Natural killer cell (primary cell): ENCODE measurements around the gene ODAD3. TPM values are rescaled to one million over a fixed set of nuclear protein-coding genes. Genes with fewer than 3 reads are reported as not detected.
A peak's percentile ranks its signal among the peaks of the same experiment; 100 is the strongest.
"Not testable (repeated sequence)": the region's sequence is repeated elsewhere in the genome, so short reads cannot be mapped to it uniquely, and the experiment has no call there.

Experiments
- ATAC-seq, 3 donors: fragments of 150-1000 bp in 2 of 3; fragments of 200-7000 bp in 1 of 3; cut with Tn5 transposase; 1 replicate in 1 of 3; 2 replicates in 2 of 3; pipeline ENCODE4 v1.10.0; 2021; ENCODE audit warnings: mild to moderate bottlenecking in 2 of 3, moderate library complexity in 2 of 3
- DNase-seq, 2 donors: peaks; one replicate each; pipeline versions ENCODE4 v3.0.0 to v3.0.0-alpha.2; 2013 to 2021; ENCODE audit warnings: mixed read lengths in 1 of 2
- H3K27ac ChIP-seq: one replicate; pipeline ENCODE4 v1.5.1; 2013; ENCODE audit warnings: mild to moderate bottlenecking, low read length
- H3K27me3 ChIP-seq: one replicate; pipeline ENCODE4 v1.6.1; 2013; ENCODE audit warnings: low read length; ENCODE audit not compliant: control insufficient read depth, insufficient read depth
- H3K36me3 ChIP-seq: one replicate; pipeline ENCODE4 v1.6.1; 2013; ENCODE audit warnings: low read length; ENCODE audit not compliant: control insufficient read depth, insufficient read depth
- H3K4me1 ChIP-seq: one replicate; pipeline ENCODE4 v1.6.1; 2013; ENCODE audit warnings: low read length; ENCODE audit not compliant: control insufficient read depth, insufficient read depth
- H3K4me3 ChIP-seq: one replicate; pipeline ENCODE4 v1.5.1; 2013; ENCODE audit warnings: low read length
- H3K9me3 ChIP-seq: one replicate; pipeline ENCODE4 v1.6.1; 2013; ENCODE audit warnings: low read length; ENCODE audit not compliant: control insufficient read depth, insufficient read depth
- H3K27ac Mint-ChIP-seq, 2 donors: one replicate each; pipeline ENCODE4 v1.8.0; 2022; ENCODE audit warnings: mild to moderate bottlenecking in 2 of 2, mixed read lengths in 2 of 2, moderate library complexity in 1 of 2
- H3K27me3 Mint-ChIP-seq, 2 donors: one replicate each; pipeline ENCODE4 v1.8.0; 2022; ENCODE audit warnings: low read depth in 2 of 2, mixed read lengths in 2 of 2
- H3K36me3 Mint-ChIP-seq: one replicate; pipeline ENCODE4 v1.8.0; 2022; ENCODE audit warnings: mixed read lengths
- H3K4me1 Mint-ChIP-seq, 2 donors: one replicate each; pipeline ENCODE4 v1.8.0; 2022; ENCODE audit warnings: mixed read lengths in 2 of 2
- H3K4me3 Mint-ChIP-seq: one replicate; pipeline ENCODE4 v1.8.0; 2022; ENCODE audit warnings: mild to moderate bottlenecking, moderate library complexity, mixed read lengths
- H3K9me3 Mint-ChIP-seq, 2 donors: one replicate each; pipeline ENCODE4 v1.8.0; 2022; ENCODE audit warnings: mixed read lengths in 2 of 2
- WGBS: methylation state at CpG from one replicate; pipeline ENCODE4 v1.1.7; 2013; ENCODE audit warnings: missing lambda C conversion rate; ENCODE audit not compliant: insufficient coverage; 5-methylcytosine and 5-hydroxymethylcytosine counted together
- intact Hi-C: fragments of 100-400 bp; cut with micrococcal nuclease; formaldehyde crosslinking; loops from one replicate; pipeline ENCODE4 v1.14.2; 2022
- total RNA-seq, 4 donors: library from RNA; stranded (reverse); fragments of 120-200 nt in 1 of 4; gene quantifications; one replicate each; pipeline versions ENCODE4 v1.2.3 to v1.2.4, GENCODE V29; 2013 to 2022
- TF ChIP-seq, protein P1 (sequence below): fragments of 200-600 bp; IDR thresholded peaks from one replicate; pipeline ENCODE4 v1.8.0; 2022; ENCODE audit warnings: antibody characterized with exemption

ODAD3 gene
- total RNA-seq, 3 donors from 2014 or later (not counting 1 experiment from before 2014, with no cell fraction given) = not detected

DNA sequence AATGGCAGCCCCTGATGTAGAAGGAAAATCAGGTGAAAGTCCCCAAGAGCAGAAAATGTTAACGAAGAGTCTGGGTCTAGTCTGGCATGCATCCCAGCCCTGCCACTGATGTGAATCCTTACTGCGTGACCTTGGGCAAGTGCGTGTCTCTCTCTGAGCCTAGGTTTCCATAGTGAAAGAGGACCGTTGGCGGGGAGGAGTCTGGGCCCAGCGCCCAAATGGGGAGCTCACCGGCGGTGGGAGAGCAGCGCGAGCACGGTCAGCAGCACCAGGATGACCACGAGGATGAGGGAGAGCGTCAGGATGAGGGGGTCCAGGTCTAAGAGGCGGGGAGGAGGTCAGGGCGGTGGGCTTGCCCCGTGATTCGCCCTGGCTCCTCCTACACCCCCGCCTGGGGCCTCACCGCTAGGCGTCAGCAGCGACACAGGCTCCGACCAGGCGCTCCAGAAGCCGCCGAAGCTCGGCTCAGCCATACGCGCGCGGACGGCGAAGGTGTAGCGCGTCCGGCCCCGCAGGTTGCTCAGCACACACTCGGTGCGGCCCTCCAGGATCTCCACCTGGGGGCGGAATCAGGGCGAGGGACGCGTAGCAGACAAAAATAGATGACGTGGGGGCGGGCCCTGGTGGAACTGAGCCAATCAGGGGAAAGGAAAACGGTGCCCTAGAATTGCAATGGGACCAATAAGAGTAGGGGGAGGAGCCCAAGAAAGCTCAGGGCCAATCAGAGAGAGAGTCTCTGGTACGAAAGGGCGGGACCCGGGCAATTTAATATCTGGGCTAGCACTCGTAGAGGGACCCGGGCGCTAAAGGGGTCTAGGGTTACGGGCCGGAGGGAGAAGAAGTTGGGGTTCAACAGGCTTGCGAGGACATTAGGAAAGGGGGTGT lies 54.0 kb downstream of the ODAD3 start:
- H3K36me3 ChIP-seq = no peaks in the 10 kb centered on the region
- H3K9me3 Mint-ChIP-seq = no peaks in the 10 kb centered on the region
- WGBS = 1% methylated on average over 54 of the region's 54 CpGs
- ATAC-seq (peak; percentile 81 to 92 (median 83)), DNase-seq (peak; percentile 94 to 98)
- peak overlapping the region; percentile 63 for H3K4me3 ChIP-seq
- H3K4me1 ChIP-seq = peaks cover 56% of the 10 kb centered on the region
- H3K27ac ChIP-seq = peak overlapping the region; percentile 90
- H3K36me3 Mint-ChIP-seq = no peaks in the 10 kb centered on the region
- peaks cover 0 to 22% of the 10 kb centered on the region in 2 donors for H3K27me3 Mint-ChIP-seq
- H3K9me3 ChIP-seq = no peaks in the 10 kb centered on the region
- H3K27me3 ChIP-seq = peaks cover 14% of the 10 kb centered on the region
- H3K4me3 Mint-ChIP-seq = peak overlapping the region; percentile 98
- peaks cover 29 to 37% of the 10 kb centered on the region in 2 donors for H3K4me1 Mint-ChIP-seq
- intact Hi-C loops = loop anchor here (1.0 to 5.0 kb wide), 5 partner anchors 35 to 101 kb away; partner anchors contain the start of genes CCDC159, ODAD3, PRKCSH and TMEM205
- peak overlapping the region; percentile 92 to 97 for H3K27ac Mint-ChIP-seq
- TF ChIP-seq, protein P1, sequence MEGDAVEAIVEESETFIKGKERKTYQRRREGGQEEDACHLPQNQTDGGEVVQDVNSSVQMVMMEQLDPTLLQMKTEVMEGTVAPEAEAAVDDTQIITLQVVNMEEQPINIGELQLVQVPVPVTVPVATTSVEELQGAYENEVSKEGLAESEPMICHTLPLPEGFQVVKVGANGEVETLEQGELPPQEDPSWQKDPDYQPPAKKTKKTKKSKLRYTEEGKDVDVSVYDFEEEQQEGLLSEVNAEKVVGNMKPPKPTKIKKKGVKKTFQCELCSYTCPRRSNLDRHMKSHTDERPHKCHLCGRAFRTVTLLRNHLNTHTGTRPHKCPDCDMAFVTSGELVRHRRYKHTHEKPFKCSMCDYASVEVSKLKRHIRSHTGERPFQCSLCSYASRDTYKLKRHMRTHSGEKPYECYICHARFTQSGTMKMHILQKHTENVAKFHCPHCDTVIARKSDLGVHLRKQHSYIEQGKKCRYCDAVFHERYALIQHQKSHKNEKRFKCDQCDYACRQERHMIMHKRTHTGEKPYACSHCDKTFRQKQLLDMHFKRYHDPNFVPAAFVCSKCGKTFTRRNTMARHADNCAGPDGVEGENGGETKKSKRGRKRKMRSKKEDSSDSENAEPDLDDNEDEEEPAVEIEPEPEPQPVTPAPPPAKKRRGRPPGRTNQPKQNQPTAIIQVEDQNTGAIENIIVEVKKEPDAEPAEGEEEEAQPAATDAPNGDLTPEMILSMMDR = peak; percentile 71

DNA sequence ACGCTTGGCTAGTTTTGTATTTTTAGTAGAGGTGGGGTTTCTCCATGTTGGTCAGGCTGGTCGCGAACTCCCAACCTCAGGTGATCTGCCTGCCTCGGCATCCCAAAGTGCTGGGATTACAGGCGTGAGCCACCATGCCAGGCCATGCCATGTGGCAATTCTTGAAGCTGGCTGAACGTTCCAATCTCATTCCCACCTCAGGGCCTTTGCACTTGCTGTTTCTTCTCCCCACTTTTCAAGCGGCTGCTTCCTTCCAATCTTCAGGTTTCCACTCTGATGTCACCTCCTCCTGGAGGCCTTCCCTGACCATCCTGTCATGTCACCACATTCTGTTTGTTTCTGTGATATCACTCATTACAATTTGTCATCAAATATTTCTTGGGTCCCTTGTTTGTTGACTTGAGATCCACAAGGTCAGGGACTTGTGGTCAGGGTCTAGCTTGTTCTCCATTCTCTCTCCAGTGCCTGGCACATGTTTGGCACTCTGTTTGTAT lies 55.0 kb downstream of the ODAD3 start:
- DNase-seq (no peak), ATAC-seq (no peak)
- H3K9me3 ChIP-seq = no peaks in the 10 kb centered on the region
- no peak overlapping the region for H3K4me3 ChIP-seq
- H3K4me1 ChIP-seq = peaks cover 64% of the 10 kb centered on the region
- WGBS = 95% methylated on average over 7 of the region's 7 CpGs
- H3K27me3 ChIP-seq = peaks cover 14% of the 10 kb centered on the region
- peak overlapping the region; percentile 90 for H3K27ac ChIP-seq
- peaks cover 0 to 22% of the 10 kb centered on the region in 2 donors for H3K27me3 Mint-ChIP-seq
- H3K36me3 ChIP-seq = no peaks in the 10 kb centered on the region
- H3K27ac Mint-ChIP-seq = peak overlapping the region; percentile 92 to 97
- intact Hi-C loops = loop anchor here (5.0 to 10.0 kb wide), 2 partner anchors 42 to 125 kb away; partner anchors contain the start of gene ZNF653
- TF ChIP-seq, protein P1 = no peak
- H3K4me1 Mint-ChIP-seq = peaks cover 29 to 37% of the 10 kb centered on the region in 2 donors
- peak overlapping the region; percentile 98 for H3K4me3 Mint-ChIP-seq
- H3K36me3 Mint-ChIP-seq = no peaks in the 10 kb centered on the region
- no peaks in the 10 kb centered on the region for H3K9me3 Mint-ChIP-seq

DNA sequence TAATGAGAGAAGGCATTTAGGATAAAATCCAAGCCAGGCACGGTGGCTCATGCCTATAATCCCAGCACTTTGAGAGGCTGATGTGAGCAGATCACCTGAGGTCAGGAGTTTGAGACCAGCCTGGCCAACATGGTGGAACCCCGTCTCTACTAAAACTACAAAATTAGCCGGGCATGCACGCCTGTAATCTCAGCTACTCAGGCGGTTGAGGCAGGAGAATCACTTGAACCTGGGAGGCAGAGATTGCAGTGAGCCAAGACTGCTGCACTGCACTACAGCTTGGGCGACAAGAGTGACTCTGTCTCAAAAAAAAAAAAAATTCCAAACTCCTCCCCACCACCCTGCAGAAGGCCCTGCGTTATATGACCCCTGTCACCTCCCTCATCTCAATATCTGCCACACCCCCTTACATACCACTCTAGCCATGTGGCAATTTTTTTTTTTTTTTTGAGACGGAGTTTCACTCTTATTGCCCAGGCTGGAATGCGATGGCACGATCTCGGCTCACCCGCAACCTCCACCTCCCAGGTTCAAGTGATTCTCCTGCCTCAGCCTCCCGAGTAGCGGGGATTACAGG lies 55.6 kb downstream of the ODAD3 start:
- Histone ChIP-seq H3K27me3 (peaks cover 14% of the 10 kb centered on the region), H3K4me1 (peaks cover 65% of the 10 kb centered on the region)
- not testable (repeated sequence) for ATAC-seq, H3K4me3 Mint-ChIP-seq, H3K36me3 ChIP-seq, H3K27ac ChIP-seq, H3K36me3 Mint-ChIP-seq, H3K4me3 ChIP-seq, H3K9me3 Mint-ChIP-seq, H3K9me3 ChIP-seq, DNase-seq
- peaks cover 0 to 17% of the 10 kb centered on the region in 2 donors for H3K27me3 Mint-ChIP-seq
- intact Hi-C loops = loop anchor here (10.0 kb wide), 1 partner anchor 125 kb away; the partner anchor contains the start of gene ZNF653
- peak overlapping the region in 1 of 2 donors; percentile 97 for H3K27ac Mint-ChIP-seq
- whole genome bisulfite sequencing = 97% methylated on average over 14 of the region's 14 CpGs
- peaks cover 29 to 37% of the 10 kb centered on the region in 2 donors for H3K4me1 Mint-ChIP-seq
